Activated CD8-positive, alpha-beta T cell treated with anti-CD3 and anti-CD28 coated beads, Interleukin-2, amount 10 ng/mL, durations not matched to agents 7 days and 5 days (primary cell): ENCODE data around the gene RBM22. TPM values are rescaled to one million over a fixed set of nuclear protein-coding genes. Genes with fewer than 3 reads are reported as not detected.

ENCODE experiments used
- ATAC-seq: fragments of 150-1000 bp; cut with Tn5 transposase; one replicate; pipeline ENCODE4 v1.10.0; 2021; ENCODE audit warnings: moderate library complexity
- CTCF ChIA-PET: fragments of 350-600 bp; sonication (Branson Sonifier 250); formaldehyde crosslinking; loops from one replicate; lab custom pipeline; 2021; ENCODE audit warnings: antibody characterized with exemption; lab: Charles Lee
- POLR2A ChIA-PET: fragments of 350-600 bp; sonication (Branson Sonifier 250); formaldehyde crosslinking; loops from one replicate; lab custom pipeline; 2021; ENCODE audit warnings: antibody characterized with exemption; lab: Charles Lee
- DNase-seq: peaks from one replicate; pipeline ENCODE4 v3.0.0-alpha.2; 2020
- H3K27ac Mint-ChIP-seq: one replicate; pipeline ENCODE4 v1.8.0; 2021; ENCODE audit warnings: mild to moderate bottlenecking, mixed read lengths
- H3K27me3 Mint-ChIP-seq: one replicate; pipeline ENCODE4 v1.8.0; 2021; ENCODE audit warnings: low read depth, mixed read lengths
- H3K36me3 Mint-ChIP-seq: one replicate; pipeline ENCODE4 v1.8.0; 2021; ENCODE audit warnings: low read depth, mixed read lengths
- H3K4me1 Mint-ChIP-seq: one replicate; pipeline ENCODE4 v1.8.0; 2021; ENCODE audit warnings: low read depth, mixed read lengths
- H3K4me3 Mint-ChIP-seq: one replicate; pipeline ENCODE4 v1.8.0; 2021; ENCODE audit warnings: mild to moderate bottlenecking, mixed read lengths
- H3K9me3 Mint-ChIP-seq: one replicate; pipeline ENCODE4 v1.8.0; 2022; ENCODE audit warnings: mixed read lengths; ENCODE audit not compliant: insufficient read depth
- total RNA-seq, 2 experiments: library from RNA; stranded (reverse); gene quantifications; one replicate each; pipeline ENCODE4 v1.2.3, GENCODE V29; 2021

The RBM22 gene
- total RNA-seq, 2 experiments from 2014 or later: 64.0 to 65.2 TPM

GRCh38 chr5:150659360-150660107, 41.3 kb downstream of the RBM22 start:
- no peak for ATAC-seq
- POLR2A ChIA-PET: interaction anchor here (1.0 to 3.1 kb wide), 2 partner anchors 41 to 543 kb away, joined by 3 to 10 read pairs; partner anchors contain the start of gene RBM22
- H3K9me3 Mint-ChIP-seq: no peaks in the 10 kb centered on the region
- no peak overlapping the region for H3K4me3 Mint-ChIP-seq
- peaks cover 11% of the 10 kb centered on the region for H3K27me3 Mint-ChIP-seq
- CTCF ChIA-PET: no interaction called here
- no peak overlapping the region for H3K27ac Mint-ChIP-seq
- DNase-seq: no peak
- peaks cover 11% of the 10 kb centered on the region for H3K4me1 Mint-ChIP-seq
- H3K36me3 Mint-ChIP-seq: no peaks in the 10 kb centered on the region

GRCh38 chr5:150658699-150659265, 42.1 kb downstream of the RBM22 start:
- Mint-ChIP-seq H3K27ac (no peak overlapping the region), H3K27me3 (peaks cover 9% of the 10 kb centered on the region), H3K9me3 (no peaks in the 10 kb centered on the region), H3K4me1 (peaks cover 11% of the 10 kb centered on the region), H3K4me3 (no peak overlapping the region), H3K36me3 (no peaks in the 10 kb centered on the region)
- DNase-seq (no peak), ATAC-seq (no peak)
- POLR2A ChIA-PET: interaction anchor here (3.1 kb wide), 1 partner anchor 42 kb away, joined by 10 read pairs; the partner anchor contains the start of gene RBM22
- CTCF ChIA-PET: interaction anchor here (1.4 to 3.1 kb wide), 2 partner anchors 98 to 200 kb away, joined by 5 to 25 read pairs; no protein-coding TSS in a partner anchor

GRCh38 chr5:150658121-150658520, 42.7 kb downstream of the RBM22 start:
- ChIA-PET CTCF (interaction anchor here (1.2 to 3.1 kb wide), 5 partner anchors 43 to 201 kb away, joined by 3 to 25 read pairs (median 5); partner anchors contain the start of genes IRGM and RBM22), POLR2A (interaction anchor here (1.0 to 3.1 kb wide), 2 partner anchors 43 to 121 kb away, joined by 3 to 10 read pairs; partner anchors contain the start of gene RBM22)
- no peaks in the 10 kb centered on the region for H3K9me3 Mint-ChIP-seq
- H3K27ac Mint-ChIP-seq: no peak overlapping the region
- H3K36me3 Mint-ChIP-seq: no peaks in the 10 kb centered on the region
- ATAC-seq (no peak), DNase-seq (no peak)
- H3K27me3 Mint-ChIP-seq: peaks cover 9% of the 10 kb centered on the region
- H3K4me3 Mint-ChIP-seq: no peak overlapping the region
- peaks cover 11% of the 10 kb centered on the region for H3K4me1 Mint-ChIP-seq

- no peaks in the 10 kb centered on the region for H3K9me3 Mint-ChIP-seq
- peak overlapping the region; percentile 67 for H3K27ac Mint-ChIP-seq
- ChIA-PET POLR2A (interaction anchor here (1.0 kb wide), 1 partner anchor 17 kb away, joined by 3 read pairs; no protein-coding TSS in a partner anchor), CTCF (interaction anchor here (0.6 to 3.1 kb wide), 9 partner anchors 8 to 199 kb away, joined by 3 to 25 read pairs (median 3); partner anchors contain the start of gene RBM22)
- peaks cover 11% of the 10 kb centered on the region for H3K4me1 Mint-ChIP-seq
- H3K36me3 Mint-ChIP-seq: no peaks in the 10 kb centered on the region
- ATAC-seq (peak; percentile 86), DNase-seq (peak; percentile 85)
- peak overlapping the region; percentile 72 for H3K4me3 Mint-ChIP-seq
- H3K27me3 Mint-ChIP-seq: peaks cover 4% of the 10 kb centered on the region
Measured at GRCh38 chr5:150656191-150657132, 44.4 kb downstream of the RBM22 start.

- Mint-ChIP-seq H3K27me3 (no peaks in the 10 kb centered on the region), H3K27ac (no peak overlapping the region), H3K36me3 (no peaks in the 10 kb centered on the region), H3K4me1 (peaks cover 11% of the 10 kb centered on the region), H3K9me3 (no peaks in the 10 kb centered on the region), H3K4me3 (no peak overlapping the region)
- ChIA-PET CTCF (interaction anchor here (1.1 to 1.6 kb wide), 2 partner anchors 13 to 45 kb away, joined by 3 to 4 read pairs; partner anchors contain the start of gene RBM22), POLR2A (no interaction called here)
- DNase-seq: no peak
- ATAC-seq: no peak
Measured at GRCh38 chr5:150655221-150655620, 45.6 kb downstream of the RBM22 start.

GRCh38 chr5:150653762-150654556, 46.9 kb downstream of the RBM22 start:
- H3K27ac Mint-ChIP-seq: no peak overlapping the region
- H3K27me3 Mint-ChIP-seq: no peaks in the 10 kb centered on the region
- H3K4me1 Mint-ChIP-seq: peaks cover 11% of the 10 kb centered on the region
- H3K9me3 Mint-ChIP-seq: no peaks in the 10 kb centered on the region
- no peak overlapping the region for H3K4me3 Mint-ChIP-seq
- CTCF ChIA-PET: interaction anchor here (0.8 to 1.6 kb wide), 5 partner anchors 11 to 197 kb away, joined by 3 to 7 read pairs (median 3); partner anchors contain the start of gene IRGM
- no peaks in the 10 kb centered on the region for H3K36me3 Mint-ChIP-seq
- no peak for DNase-seq
- ATAC-seq: no peak
- POLR2A ChIA-PET: no interaction called here

GRCh38 chr5:150653145-150653761, 47.6 kb downstream of the RBM22 start:
- no peak for ATAC-seq
- peaks cover 11% of the 10 kb centered on the region for H3K4me1 Mint-ChIP-seq
- H3K36me3 Mint-ChIP-seq: no peaks in the 10 kb centered on the region
- CTCF ChIA-PET: interaction anchor here (1.0 to 1.6 kb wide), 4 partner anchors 80 to 196 kb away, joined by 3 to 7 read pairs (median 3); no protein-coding TSS in a partner anchor
- DNase-seq: no peak
- no peak overlapping the region for H3K4me3 Mint-ChIP-seq
- no peak overlapping the region for H3K27ac Mint-ChIP-seq
- no peaks in the 10 kb centered on the region for H3K27me3 Mint-ChIP-seq
- POLR2A ChIA-PET: no interaction called here
- no peaks in the 10 kb centered on the region for H3K9me3 Mint-ChIP-seq

- POLR2A ChIA-PET: no interaction called here
- no peak for DNase-seq
- Mint-ChIP-seq H3K4me3 (no peak overlapping the region), H3K27ac (no peak overlapping the region), H3K9me3 (no peaks in the 10 kb centered on the region), H3K36me3 (no peaks in the 10 kb centered on the region), H3K27me3 (no peaks in the 10 kb centered on the region), H3K4me1 (peaks cover 4% of the 10 kb centered on the region)
- ATAC-seq: no peak
- CTCF ChIA-PET: interaction anchor here (1.0 kb wide), 1 partner anchor 108 kb away, joined by 3 read pairs; no protein-coding TSS in a partner anchor
Measured at GRCh38 chr5:150651924-150652671, 48.8 kb downstream of the RBM22 start.

- ChIA-PET CTCF (interaction anchor here (0.8 kb wide), 1 partner anchor 91 kb away, joined by 3 read pairs; no protein-coding TSS in a partner anchor), POLR2A (no interaction called here)
- H3K4me1 Mint-ChIP-seq: peaks cover 3% of the 10 kb centered on the region
- ATAC-seq (no peak), DNase-seq (no peak)
- H3K36me3 Mint-ChIP-seq: no peaks in the 10 kb centered on the region
- no peak overlapping the region for H3K4me3 Mint-ChIP-seq
- no peaks in the 10 kb centered on the region for H3K27me3 Mint-ChIP-seq
- no peaks in the 10 kb centered on the region for H3K9me3 Mint-ChIP-seq
- no peak overlapping the region for H3K27ac Mint-ChIP-seq
Measured at GRCh38 chr5:150651382-150651781, 49.5 kb downstream of the RBM22 start.
